Prostate gland (tissue), 2 donors: ENCODE measurements around the gene GNB3.

Experiments
- POLR2A ChIP-seq: fragments of 450-650 bp; IDR thresholded peaks from one replicate; pipeline ENCODE4 v1.6.1; 2016; ENCODE audit warnings: antibody characterized with exemption, mild to moderate bottlenecking
- TF ChIP-seq, protein P1 (sequence below), 4 experiments: fragments of 200-600 bp in 2 of 4; fragments of 450-650 bp in 2 of 4; sonication (generic) in 2 of 4; IDR thresholded peaks; 1 replicate in 3 of 4; 2 replicates in 1 of 4; pipeline ENCODE4 v1.5.1; 2016 to 2019; ENCODE audit warnings: antibody characterized with exemption in 4 of 4, mild to moderate bottlenecking in 2 of 4, moderate library complexity in 2 of 4

- TF ChIP-seq, protein P1, sequence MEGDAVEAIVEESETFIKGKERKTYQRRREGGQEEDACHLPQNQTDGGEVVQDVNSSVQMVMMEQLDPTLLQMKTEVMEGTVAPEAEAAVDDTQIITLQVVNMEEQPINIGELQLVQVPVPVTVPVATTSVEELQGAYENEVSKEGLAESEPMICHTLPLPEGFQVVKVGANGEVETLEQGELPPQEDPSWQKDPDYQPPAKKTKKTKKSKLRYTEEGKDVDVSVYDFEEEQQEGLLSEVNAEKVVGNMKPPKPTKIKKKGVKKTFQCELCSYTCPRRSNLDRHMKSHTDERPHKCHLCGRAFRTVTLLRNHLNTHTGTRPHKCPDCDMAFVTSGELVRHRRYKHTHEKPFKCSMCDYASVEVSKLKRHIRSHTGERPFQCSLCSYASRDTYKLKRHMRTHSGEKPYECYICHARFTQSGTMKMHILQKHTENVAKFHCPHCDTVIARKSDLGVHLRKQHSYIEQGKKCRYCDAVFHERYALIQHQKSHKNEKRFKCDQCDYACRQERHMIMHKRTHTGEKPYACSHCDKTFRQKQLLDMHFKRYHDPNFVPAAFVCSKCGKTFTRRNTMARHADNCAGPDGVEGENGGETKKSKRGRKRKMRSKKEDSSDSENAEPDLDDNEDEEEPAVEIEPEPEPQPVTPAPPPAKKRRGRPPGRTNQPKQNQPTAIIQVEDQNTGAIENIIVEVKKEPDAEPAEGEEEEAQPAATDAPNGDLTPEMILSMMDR (IDR thresholded peaks at IDR 0.05) = no peak
- no peak for TF ChIP-seq POLR2A
These were observed 15.8 kb upstream of the GNB3 start for GRCh38 chr12:6824901-6825381.
